Measurements from ENCODE around the gene CHST12. TPM values are rescaled to one million over a fixed set of nuclear protein-coding genes. Genes with fewer than 3 reads are reported as not detected.

CHST12 gene
- polyA plus RNA-seq, 1 donor from 2014 or later, result 6.4 TPM

DNA sequence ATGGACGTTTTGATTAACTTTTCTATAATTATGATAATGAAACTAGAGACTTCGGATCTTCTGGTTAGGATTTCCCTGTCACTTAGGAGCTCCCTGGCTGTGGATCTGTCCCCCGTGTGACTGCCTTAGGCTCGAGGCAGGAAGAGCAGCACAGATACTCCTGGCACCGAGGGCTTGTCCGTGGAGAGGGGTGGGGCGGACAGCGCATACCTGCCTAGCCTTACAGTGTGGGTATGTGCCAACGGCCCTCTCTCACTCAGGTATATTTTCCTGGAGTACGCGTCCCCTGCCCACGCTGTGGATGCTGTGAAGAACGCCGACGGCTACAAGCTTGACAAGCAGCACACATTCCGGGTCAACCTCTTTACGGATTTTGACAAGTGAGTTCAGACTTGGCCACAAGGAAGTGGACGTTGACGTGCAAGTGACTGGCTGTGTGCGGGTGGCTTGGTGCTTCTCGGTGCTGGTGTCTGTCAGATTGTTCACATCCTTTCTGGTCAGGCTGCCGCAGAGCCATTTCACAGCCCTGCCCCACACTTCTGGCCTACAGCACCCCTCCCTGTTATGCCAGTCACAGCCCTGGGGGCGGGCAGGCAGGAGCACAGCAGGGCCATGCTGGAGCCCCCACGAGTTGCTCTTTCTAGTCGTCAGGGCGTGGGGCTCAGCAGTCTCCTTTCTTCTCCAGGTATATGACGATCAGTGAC lies 40.9 kb upstream of the CHST12 start:
- Histone ChIP-seq H3K4me3 (ENCODE audit: low read length) (no peak overlapping the region), H3K27me3 (ENCODE audit: insufficient read depth, low read depth, low read length) (no peaks in the 10 kb centered on the region), H3K27ac (ENCODE audit: low read length) (no peak overlapping the region), H3K9me3 (ENCODE audit: low read length) (no peaks in the 10 kb centered on the region), H3F3A (ENCODE audit: insufficient read depth, low read length, poor library complexity, severe bottlenecking) (no peaks in the 10 kb centered on the region), H3K36me3 (ENCODE audit: insufficient read depth, low read length) (no peaks in the 10 kb centered on the region), H4K20me1 (ENCODE audit: insufficient read depth) (no peaks in the 10 kb centered on the region), H3K4me2 (ENCODE audit: low read length) (no peak overlapping the region), H3K9ac (ENCODE audit: low read length) (no peak overlapping the region), H2AFZ (ENCODE audit: low read depth, low read length) (no peak overlapping the region), H3K79me2 (replicated peaks; ENCODE audit: insufficient read depth, low read length) (peaks cover 25% of the 10 kb centered on the region), H3K9me2 (ENCODE audit: insufficient read depth, low read length) (no peaks in the 10 kb centered on the region)
- TF ChIP-seq MXI1 (conservative IDR thresholded peaks at IDR 0.05; ENCODE audit: poor library complexity, severe bottlenecking), result no peak
- TF ChIP-seq EP300 (conservative IDR thresholded peaks at IDR 0.05; ENCODE audit: poor library complexity, severe bottlenecking), result no peak
- TF ChIP-seq EZH2 (IDR thresholded peaks at IDR 0.05; ENCODE audit: borderline replicate concordance, insufficient read depth, low read length, poor library complexity, severe bottlenecking), result no peak
- TF ChIP-seq, protein P1, sequence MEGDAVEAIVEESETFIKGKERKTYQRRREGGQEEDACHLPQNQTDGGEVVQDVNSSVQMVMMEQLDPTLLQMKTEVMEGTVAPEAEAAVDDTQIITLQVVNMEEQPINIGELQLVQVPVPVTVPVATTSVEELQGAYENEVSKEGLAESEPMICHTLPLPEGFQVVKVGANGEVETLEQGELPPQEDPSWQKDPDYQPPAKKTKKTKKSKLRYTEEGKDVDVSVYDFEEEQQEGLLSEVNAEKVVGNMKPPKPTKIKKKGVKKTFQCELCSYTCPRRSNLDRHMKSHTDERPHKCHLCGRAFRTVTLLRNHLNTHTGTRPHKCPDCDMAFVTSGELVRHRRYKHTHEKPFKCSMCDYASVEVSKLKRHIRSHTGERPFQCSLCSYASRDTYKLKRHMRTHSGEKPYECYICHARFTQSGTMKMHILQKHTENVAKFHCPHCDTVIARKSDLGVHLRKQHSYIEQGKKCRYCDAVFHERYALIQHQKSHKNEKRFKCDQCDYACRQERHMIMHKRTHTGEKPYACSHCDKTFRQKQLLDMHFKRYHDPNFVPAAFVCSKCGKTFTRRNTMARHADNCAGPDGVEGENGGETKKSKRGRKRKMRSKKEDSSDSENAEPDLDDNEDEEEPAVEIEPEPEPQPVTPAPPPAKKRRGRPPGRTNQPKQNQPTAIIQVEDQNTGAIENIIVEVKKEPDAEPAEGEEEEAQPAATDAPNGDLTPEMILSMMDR (IDR thresholded peaks at IDR 0.05; ENCODE audit: poor library complexity, severe bottlenecking), result no peak
- no peak for TF ChIP-seq SMC3 (conservative IDR thresholded peaks at IDR 0.05; ENCODE audit: poor library complexity)
- TF ChIP-seq, protein P2, sequence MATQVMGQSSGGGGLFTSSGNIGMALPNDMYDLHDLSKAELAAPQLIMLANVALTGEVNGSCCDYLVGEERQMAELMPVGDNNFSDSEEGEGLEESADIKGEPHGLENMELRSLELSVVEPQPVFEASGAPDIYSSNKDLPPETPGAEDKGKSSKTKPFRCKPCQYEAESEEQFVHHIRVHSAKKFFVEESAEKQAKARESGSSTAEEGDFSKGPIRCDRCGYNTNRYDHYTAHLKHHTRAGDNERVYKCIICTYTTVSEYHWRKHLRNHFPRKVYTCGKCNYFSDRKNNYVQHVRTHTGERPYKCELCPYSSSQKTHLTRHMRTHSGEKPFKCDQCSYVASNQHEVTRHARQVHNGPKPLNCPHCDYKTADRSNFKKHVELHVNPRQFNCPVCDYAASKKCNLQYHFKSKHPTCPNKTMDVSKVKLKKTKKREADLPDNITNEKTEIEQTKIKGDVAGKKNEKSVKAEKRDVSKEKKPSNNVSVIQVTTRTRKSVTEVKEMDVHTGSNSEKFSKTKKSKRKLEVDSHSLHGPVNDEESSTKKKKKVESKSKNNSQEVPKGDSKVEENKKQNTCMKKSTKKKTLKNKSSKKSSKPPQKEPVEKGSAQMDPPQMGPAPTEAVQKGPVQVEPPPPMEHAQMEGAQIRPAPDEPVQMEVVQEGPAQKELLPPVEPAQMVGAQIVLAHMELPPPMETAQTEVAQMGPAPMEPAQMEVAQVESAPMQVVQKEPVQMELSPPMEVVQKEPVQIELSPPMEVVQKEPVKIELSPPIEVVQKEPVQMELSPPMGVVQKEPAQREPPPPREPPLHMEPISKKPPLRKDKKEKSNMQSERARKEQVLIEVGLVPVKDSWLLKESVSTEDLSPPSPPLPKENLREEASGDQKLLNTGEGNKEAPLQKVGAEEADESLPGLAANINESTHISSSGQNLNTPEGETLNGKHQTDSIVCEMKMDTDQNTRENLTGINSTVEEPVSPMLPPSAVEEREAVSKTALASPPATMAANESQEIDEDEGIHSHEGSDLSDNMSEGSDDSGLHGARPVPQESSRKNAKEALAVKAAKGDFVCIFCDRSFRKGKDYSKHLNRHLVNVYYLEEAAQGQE (IDR thresholded peaks at IDR 0.05; ENCODE audit: borderline replicate concordance), result no peak
- TF ChIP-seq POLR2AphosphoS5 (IDR thresholded peaks at IDR 0.05), result no peak
- TF ChIP-seq TAF1 (IDR thresholded peaks at IDR 0.05; ENCODE audit: low read depth), result no peak
- no peak for TF ChIP-seq RAD21 (conservative IDR thresholded peaks at IDR 0.05)

DNA sequence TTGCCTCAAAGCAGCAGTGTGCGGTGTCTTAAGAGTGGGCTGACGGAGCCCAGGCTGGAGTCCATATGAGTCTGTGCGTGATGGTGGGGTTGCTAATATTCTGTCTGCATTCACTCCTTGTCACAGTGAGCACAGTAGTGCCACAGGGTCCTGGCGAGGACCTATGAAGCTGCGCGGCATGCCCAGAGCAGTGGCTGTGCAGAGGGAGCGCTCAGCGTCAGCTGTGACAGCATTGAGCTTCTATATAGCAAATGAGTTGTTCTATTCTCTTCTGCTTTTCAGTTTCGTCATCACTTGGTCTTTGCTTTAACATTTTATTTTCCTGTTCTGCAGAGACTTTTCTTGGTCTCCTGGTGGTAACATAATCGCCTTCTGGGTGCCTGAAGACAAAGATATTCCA lies 34.3 kb upstream of the CHST12 start:
- no peak overlapping the region for H2AFZ ChIP-seq (ENCODE audit: low read depth, low read length)
- no peak overlapping the region for H3K4me3 ChIP-seq (ENCODE audit: low read length)
- H3F3A ChIP-seq (ENCODE audit: insufficient read depth, low read length, poor library complexity, severe bottlenecking), result no peaks in the 10 kb centered on the region
- TF ChIP-seq, protein P2 (IDR thresholded peaks at IDR 0.05; ENCODE audit: borderline replicate concordance), result no peak
- TF ChIP-seq POLR2AphosphoS5 (IDR thresholded peaks at IDR 0.05) (no peak), MXI1 (conservative IDR thresholded peaks at IDR 0.05; ENCODE audit: poor library complexity, severe bottlenecking) (no peak), EZH2 (IDR thresholded peaks at IDR 0.05; ENCODE audit: borderline replicate concordance, insufficient read depth, low read length, poor library complexity, severe bottlenecking) (no peak), EP300 (conservative IDR thresholded peaks at IDR 0.05; ENCODE audit: poor library complexity, severe bottlenecking) (no peak)
- TF ChIP-seq, protein P1 (IDR thresholded peaks at IDR 0.05; ENCODE audit: poor library complexity, severe bottlenecking), result no peak
- no peak overlapping the region for H3K9ac ChIP-seq (ENCODE audit: low read length)
- no peaks in the 10 kb centered on the region for H3K79me2 ChIP-seq (replicated peaks; ENCODE audit: insufficient read depth, low read length)
- no peaks in the 10 kb centered on the region for H3K36me3 ChIP-seq (ENCODE audit: insufficient read depth, low read length)
- no peak overlapping the region for H3K27ac ChIP-seq (ENCODE audit: low read length)
- H4K20me1 ChIP-seq (ENCODE audit: insufficient read depth), result no peaks in the 10 kb centered on the region
- H3K4me2 ChIP-seq (ENCODE audit: low read length), result no peak overlapping the region
- no peaks in the 10 kb centered on the region for H3K9me3 ChIP-seq (ENCODE audit: low read length)
- no peaks in the 10 kb centered on the region for H3K27me3 ChIP-seq (ENCODE audit: insufficient read depth, low read depth, low read length)
- no peaks in the 10 kb centered on the region for H3K9me2 ChIP-seq (ENCODE audit: insufficient read depth, low read length)

Data from neural cell (in vitro differentiated cells).